Bronchial epithelial cell (primary cell): ENCODE results near the gene SDCBP2. TPM values are rescaled to one million over a fixed set of nuclear protein-coding genes. Genes with fewer than 3 reads are reported as not detected.

Experiments used
- DNase-seq: peaks from one replicate; pipeline ENCODE4 v3.0.0-alpha.2; 2010; ENCODE audit warnings: low read depth
- FAIRE-seq: peaks from 2 replicates; lab custom pipeline; 2011; peaks lifted over from hg19 to GRCh38; lab: Jason Lieb, UNC
- H3K27me3 ChIP-seq: 2 replicates; pipeline ENCODE4 v1.5.1; 2011; ENCODE audit warnings: low read length; ENCODE audit not compliant: control insufficient read depth, insufficient read depth
- H3K36me3 ChIP-seq: 2 replicates; pipeline ENCODE4 v1.5.1; 2011; ENCODE audit warnings: low read length; ENCODE audit not compliant: control insufficient read depth, insufficient read depth
- H3K4me3 ChIP-seq: 2 replicates; pipeline ENCODE4 v1.5.1; 2011; ENCODE audit warnings: mild to moderate bottlenecking, low read depth, low read length, control low read depth
- CTCF ChIP-seq: IDR thresholded peaks from 2 replicates; pipeline ENCODE4 v1.5.1; 2011; ENCODE audit warnings: mild to moderate bottlenecking, moderate library complexity, low read length, control low read depth, inconsistent platforms; ENCODE audit not compliant: insufficient read depth, severe bottlenecking
- total RNA-seq: library from RNA; depleted of rRNA; stranded (reverse); fragments of >200 nt; gene quantifications from 2 replicates; pipeline ENCODE4 v1.2.1, GENCODE V29; 2014

The SDCBP2 gene
- total RNA-seq, 1 donor from 2014 or later: 96.4 TPM

GRCh38 chr20:1286267-1287024 is 42.5 kb downstream of the SDCBP2 start:
- Histone ChIP-seq H3K27me3 (no peaks in the 10 kb centered on the region), H3K36me3 (no peaks in the 10 kb centered on the region), H3K4me3 (no peak overlapping the region)
- DNase-seq (no peak), FAIRE-seq (no peak)
- TF ChIP-seq CTCF: no peak

- H3K36me3 ChIP-seq: no peaks in the 10 kb centered on the region
- H3K4me3 ChIP-seq: no peak overlapping the region
- TF ChIP-seq CTCF: no peak
- DNase-seq (no peak), FAIRE-seq (no peak)
- H3K27me3 ChIP-seq: no peaks in the 10 kb centered on the region
Observed at GRCh38 chr20:1283522-1284510, 45.1 kb downstream of the SDCBP2 start.

GRCh38 chr20:1282966-1283365 is 46.0 kb downstream of the SDCBP2 start:
- no peaks in the 10 kb centered on the region for H3K27me3 ChIP-seq
- TF ChIP-seq CTCF: no peak
- H3K36me3 ChIP-seq: no peaks in the 10 kb centered on the region
- H3K4me3 ChIP-seq: no peak overlapping the region
- DNase-seq: no peak
- no peak for FAIRE-seq

- no peak for TF ChIP-seq CTCF
- H3K27me3 ChIP-seq: no peaks in the 10 kb centered on the region
- DNase-seq (no peak), FAIRE-seq (no peak)
- H3K36me3 ChIP-seq: no peaks in the 10 kb centered on the region
- H3K4me3 ChIP-seq: no peak overlapping the region
Observed at GRCh38 chr20:1281279-1282057, 47.5 kb downstream of the SDCBP2 start.

GRCh38 chr20:1280195-1281102 is 48.5 kb downstream of the SDCBP2 start:
- no peaks in the 10 kb centered on the region for H3K27me3 ChIP-seq
- no peak overlapping the region for H3K4me3 ChIP-seq
- TF ChIP-seq CTCF: no peak
- no peaks in the 10 kb centered on the region for H3K36me3 ChIP-seq
- DNase-seq: no peak
- no peak for FAIRE-seq
